Hypothalamus (tissue), 51 donors: ENCODE measurements around the gene ESF1.

ENCODE experiments used
- DNase-seq, 51 donors: peaks; one replicate each; lab custom pipeline; 2025; lab: John Stamatoyannopoulos, UW

Gene ESF1

GRCh38 chr20:13685623-13686022 is 99.1 kb downstream of the ESF1 start:
- no peak for DNase-seq

- no peak for DNase-seq
Observed at GRCh38 chr20:13684566-13685222, 100.0 kb downstream of the ESF1 start.

- DNase-seq = no peak
Observed at GRCh38 chr20:13683833-13684232, 100.9 kb downstream of the ESF1 start.

- no peak for DNase-seq
Observed at GRCh38 chr20:13681248-13682125, 103.2 kb downstream of the ESF1 start.

- DNase-seq = no peak
Observed at GRCh38 chr20:13678944-13679343, 105.8 kb downstream of the ESF1 start.

GRCh38 chr20:13677241-13677640 is 107.5 kb downstream of the ESF1 start:
- DNase-seq = no peak

GRCh38 chr20:13676682-13677081 is 108.0 kb downstream of the ESF1 start:
- no peak for DNase-seq

- DNase-seq = no peak
Observed at GRCh38 chr20:13672690-13673089, 112.0 kb downstream of the ESF1 start.

- peak in 2 of 51 donors; percentile 1 to 16 for DNase-seq
Observed at GRCh38 chr20:13671916-13672378, 112.8 kb downstream of the ESF1 start.

- DNase-seq = no peak
Observed at GRCh38 chr20:13671512-13671911, 113.2 kb downstream of the ESF1 start.

- DNase-seq = no peak
Observed at GRCh38 chr20:13670160-13670559, 114.6 kb downstream of the ESF1 start.

GRCh38 chr20:13665709-13666395 is 118.9 kb downstream of the ESF1 start:
- DNase-seq = no peak
